GM12878 (cell line): ENCODE measurements around the gene TEKT4. TPM values are rescaled to one million over a fixed set of nuclear protein-coding genes. Genes with fewer than 3 reads are reported as not detected.

Source experiments
- ATAC-seq: fragments of 200-7000 bp; cut with Tn5 transposase; 3 replicates; pipeline ENCODE4 v1.9.1; 2020; ENCODE audit warnings: mild to moderate bottlenecking, moderate library complexity
- Bru-seq: library from RNA; stranded (reverse); fragments of 400-500 nt; gene quantifications from one replicate; lab custom pipeline; 2021; lab: Mats Ljungman, UMichigan
- BruChase-seq, 2 experiments: library from RNA; stranded (reverse); fragments of 400-500 nt; gene quantifications; one replicate each; lab custom pipeline; 2021; lab: Mats Ljungman, UMichigan
- BruUV-seq: library from RNA; stranded (reverse); fragments of 400-500 nt; replicated peaks from 2 replicates; lab custom pipeline; 2021; lab: Mats Ljungman, UMichigan
- CTCF ChIA-PET: fragments of 300-600 bp; sonication (Branson Sonifier 250); formaldehyde crosslinking; extraction: SDS; loops from one replicate; lab custom pipeline; 2021; ENCODE audit warnings: inconsistent platforms; lab: Yijun Ruan, JAX
- POLR2A ChIA-PET: fragments of 350-600 bp; formaldehyde crosslinking; extraction: SDS; loops from one replicate; lab custom pipeline; 2021; ENCODE audit warnings: inconsistent platforms; lab: Charles Lee
- RAD21 ChIA-PET: fragments of 300-600 bp; sonication (Branson Sonifier 250); formaldehyde crosslinking; loops from one replicate; lab custom pipeline; 2023; ENCODE audit warnings: antibody characterized with exemption; ENCODE audit not compliant: unreplicated experiment; lab: Charles Lee
- SMC1A ChIA-PET: fragments of 300-600 bp; sonication (Branson Sonifier 250); formaldehyde crosslinking; loops from one replicate; lab custom pipeline; 2023; ENCODE audit not compliant: unreplicated experiment, uncharacterized antibody; lab: Charles Lee
- DNase-seq: peaks from one replicate; pipeline ENCODE4 v3.0.0-alpha.2; 2011; ENCODE audit warnings: low read depth, low spot score
- FAIRE-seq: peaks from 3 replicates; lab custom pipeline; 2011; peaks lifted over from hg19 to GRCh38; lab: Jason Lieb, UNC
- H2AFZ ChIP-seq: 2 replicates; pipeline ENCODE4 v1.6.0; 2011; ENCODE audit warnings: low read depth, low read length, control low read depth; ENCODE audit not compliant: control insufficient read depth
- H3K27ac ChIP-seq: 2 replicates; pipeline ENCODE4 v1.5.1; 2011; ENCODE audit warnings: control low read depth; ENCODE audit not compliant: control insufficient read depth, insufficient read depth
- H3K27me3 ChIP-seq, 2 experiments: replicated peaks in 1 of 2; 2 replicates each; pipeline versions ENCODE4 v1.6.0 to v1.6.1; 2011; ENCODE audit warnings: low read length in 1 of 2; ENCODE audit not compliant: control insufficient read depth in 2 of 2, insufficient read depth in 2 of 2
- H3K36me3 ChIP-seq, 2 experiments: 2 replicates each; pipeline ENCODE4 v1.5.1; 2011; ENCODE audit warnings: low read length in 1 of 2; ENCODE audit not compliant: control insufficient read depth in 2 of 2, insufficient read depth in 2 of 2
- H3K4me1 ChIP-seq: 2 replicates; pipeline ENCODE4 v1.6.1; 2011; ENCODE audit warnings: mild to moderate bottlenecking, low read length, moderate library complexity, mixed read lengths; ENCODE audit not compliant: control insufficient read depth, insufficient read depth
- H3K4me2 ChIP-seq: 2 replicates; pipeline ENCODE4 v1.6.0; 2011; ENCODE audit warnings: control low read depth; ENCODE audit not compliant: control insufficient read depth, insufficient read depth
- H3K4me3 ChIP-seq: fragments of 200-600 bp; sonication (generic); 2 replicates; pipeline ENCODE4 v1.5.1; 2016
- H3K79me2 ChIP-seq: 2 replicates; pipeline ENCODE4 v1.6.0; 2011; ENCODE audit warnings: low read length; ENCODE audit not compliant: control insufficient read depth, insufficient read depth
- H3K9ac ChIP-seq: 2 replicates; pipeline ENCODE4 v1.8.0; 2011; ENCODE audit warnings: low read length, control low read depth, mixed read lengths; ENCODE audit not compliant: control insufficient read depth, insufficient read depth
- H3K9me3 ChIP-seq: replicated peaks from 3 replicates; pipeline ENCODE4 v1.5.1; 2011; ENCODE audit warnings: mild to moderate bottlenecking, low read length; ENCODE audit not compliant: control insufficient read depth, insufficient read depth
- H4K20me1 ChIP-seq: 2 replicates; pipeline ENCODE4 v1.6.0; 2011; ENCODE audit not compliant: control insufficient read depth, insufficient read depth
- BCLAF1 ChIP-seq: fragments of 450-650 bp; IDR thresholded peaks from 2 replicates; pipeline ENCODE4 v1.6.1; 2017; ENCODE audit warnings: antibody characterized with exemption, mild to moderate bottlenecking, moderate library complexity
- BMI1 ChIP-seq: fragments of 450-650 bp; IDR thresholded peaks from 2 replicates; pipeline ENCODE4 v1.6.1; 2016; ENCODE audit warnings: mild to moderate bottlenecking, moderate library complexity, borderline replicate concordance
- IKZF1 ChIP-seq: fragments of 450-650 bp; conservative IDR thresholded peaks from 2 replicates; pipeline ENCODE4 v1.6.1; 2017; ENCODE audit warnings: antibody characterized with exemption, mild to moderate bottlenecking
- SMAD5 ChIP-seq: IDR thresholded peaks from 2 replicates; pipeline ENCODE4 v1.6.1; 2016; ENCODE audit warnings: antibody characterized with exemption, low read depth
- SUZ12 ChIP-seq: fragments of 200-600 bp; sonication (generic); IDR thresholded peaks from one replicate; pipeline ENCODE4 v1.6.1; 2018; ENCODE audit warnings: antibody characterized with exemption, mild to moderate bottlenecking; ENCODE audit not compliant: unreplicated experiment
- TBL1XR1 ChIP-seq: IDR thresholded peaks from 2 replicates; pipeline ENCODE4 v1.6.1; 2012; ENCODE audit warnings: low read depth, low read length, improper control_type of control experiment
- WGBS: methylation state at CpG from one replicate; pipeline ENCODE4 v1.1.6; 2016; ENCODE audit warnings: low lambda C conversion rate; ENCODE audit not compliant: insufficient replicate concordance, insufficient coverage; ENCODE audit errors: missing lambda C conversion rate; 5-methylcytosine and 5-hydroxymethylcytosine counted together
- in situ Hi-C: fragments of 300-500 bp; cut with MboI; formaldehyde crosslinking; loops from 9 replicates; pipeline ENCODE4 v1.14.3; 2018; ENCODE audit warnings: mixed read lengths
- intact Hi-C: fragments of 100-400 bp; cut with micrococcal nuclease; formaldehyde crosslinking; loops from one replicate; pipeline ENCODE4 v1.14.2; 2022; ENCODE audit not compliant: unreplicated experiment
- long read RNA-seq, 2 experiments: library from polyadenylated mRNA; unstranded; transcript quantifications; one replicate each; pipeline ENCODE4 v2.0.0, GENCODE V29; 2019 to 2020
- polyA minus RNA-seq, 3 experiments: library from RNA; depleted of rRNA, polyadenylated mRNA; stranded (reverse); fragments of >200 nt; gene quantifications; 2 replicates each; pipeline ENCODE4 v1.2.3, GENCODE V29; 2011
- polyA plus RNA-seq, 11 experiments: library from polyadenylated mRNA; depleted of rRNA in 4 of 11; unstranded in 6 of 11; stranded (reverse) in 5 of 11; fragments of >200 nt; fragmentation: Nextera tagmentation in 4 of 11; fragmentation: Illumina TruSeq in 1 of 11; extraction: Ambion mirVana in 4 of 11; extraction: Trizol in 1 of 11; gene quantifications; 1 replicate in 1 of 11; 2 replicates in 10 of 11; pipeline versions ENCODE4 v1.2.1 to v1.2.3, GENCODE V29; 2011 to 2016; ENCODE audit warnings: inconsistent platforms in 2 of 11, missing spikeins in 2 of 11, low read depth in 1 of 11
- total RNA-seq, 4 experiments: library from RNA; depleted of rRNA in 3 of 4; stranded (reverse); fragments of >200 nt in 3 of 4; fragmentation: Illumina TruSeq in 1 of 4; extraction: Trizol in 1 of 4; gene quantifications; 2 replicates each; pipeline versions ENCODE4 v1.2.1 to v1.2.3, GENCODE V29; 2013 to 2021

Gene TEKT4
- total RNA-seq (2013; cell fraction: nucleolus; rRNA removed), result 0.17 and 0.22 TPM in 2 replicates
- total RNA-seq (2014; rRNA removed) (0.06 TPM in 1 of 2 replicates, not detected in the other), total RNA-seq (2014; rRNA removed; fragmentation: Illumina TruSeq; extraction: Trizol) (not detected in 2 replicates), total RNA-seq (2021) (0.13 TPM in 1 of 2 replicates, not detected in the other), polyA plus RNA-seq (2011; rRNA removed) (0.81 and 2.7 TPM in 2 replicates), polyA plus RNA-seq (2014; fragmentation: Illumina TruSeq; extraction: Trizol) (not detected in 2 replicates), polyA plus RNA-seq (2014; fragmentation: Nextera tagmentation; extraction: Ambion mirVana) (under 1 TPM in 1 of 2 experiments, not detected in 1; 0.09 TPM), polyA plus RNA-seq (2014; rRNA removed) (0.15 TPM in 1 of 2 replicates, not detected in the other), polyA plus RNA-seq (2016; fragmentation: Nextera tagmentation; extraction: Ambion mirVana) (under 1 TPM; 0.48 to 0.63 TPM), polyA minus RNA-seq (2011; rRNA and poly(A)+ RNA removed) (2.5 and 3.0 TPM in 2 replicates), Bru-seq, nascent RNA (percentile 33 among the genes with signal in this experiment), BruChase-seq, experiment 1, labeled RNA remaining after a 6-hour chase (percentile 39 among the genes with signal in this experiment), BruChase-seq, experiment 2, labeled RNA remaining after a 2-hour chase (percentile 17 among the genes with signal in this experiment)
- polyA plus RNA-seq (2011; ENCODE audit: low read depth), result not detected
- 4.3 and 5.5 TPM in 2 replicates for polyA plus RNA-seq (2011; cell fraction: cytosol; rRNA removed)
- polyA plus RNA-seq (2011; cell fraction: nucleus; rRNA removed), result 5.2 and 6.0 TPM in 2 replicates
- 0.16 and 0.22 TPM in 2 replicates for polyA plus RNA-seq (2012)
- polyA minus RNA-seq (2011; cell fraction: cytosol; rRNA and poly(A)+ RNA removed), result 2.3 and 3.3 TPM in 2 replicates
- 1.3 and 1.8 TPM in 2 replicates for polyA minus RNA-seq (2011; cell fraction: nucleus; rRNA and poly(A)+ RNA removed)
- long read RNA-seq, experiment 1, partial matches to known transcripts, result 4 of 7 reads
- long read RNA-seq, experiment 1, other reads (novel, unspliced or antisense), result 3 of 7 reads
- long read RNA-seq, experiment 2, partial matches to known transcripts, result 4 of 10 reads
- long read RNA-seq, experiment 2, other reads (novel, unspliced or antisense), result 6 of 10 reads

- ATAC-seq (no peak), FAIRE-seq (no peak), DNase-seq (no peak)
- in situ Hi-C loops (no loop called here), intact Hi-C loops (no loop called here)
- POLR2A ChIA-PET, result no interaction called here
- Histone ChIP-seq H3K27ac (no peak within 1 kb of the TSS), H3K4me3 (no peak within 1 kb of the TSS), H3K9me3 (no peaks in the 10 kb centered on the region), H2AFZ (no peak within 1 kb of the TSS), H3K9ac (no peak within 1 kb of the TSS), H3K4me2 (no peak within 1 kb of the TSS), H3K27me3 (no peaks in the 10 kb centered on the region), H3K79me2 (no peaks in the 10 kb centered on the region), H3K36me3 (no peaks in the 10 kb centered on the region), H4K20me1 (no peaks in the 10 kb centered on the region), H3K4me1 (no peaks in the 10 kb centered on the region)
- WGBS, result 58% methylated on average over 59 of the region's 59 CpGs
- no TSS peak for BruUV-seq
- RAD21 ChIA-PET, result no interaction called here
- CTCF ChIA-PET, result interaction anchor here (1.0 kb wide), 1 partner anchor 16 kb away, joined by 3 read pairs; no protein-coding TSS in a partner anchor
- TF ChIP-seq BCLAF1 (no peak), BMI1 (no peak), SUZ12 (no peak), TBL1XR1 (no peak), IKZF1 (no peak), SMAD5 (no peak)
- SMC1A ChIA-PET, result interaction anchor here (0.7 kb wide), 1 partner anchor 86 kb away, joined by 4 read pairs; no protein-coding TSS in a partner anchor
Observed at GRCh38 chr2:94871226-94872087, at the start of gene TEKT4. TEKT4 (plus strand) TSS chr2:94871430; CDS start chr2:94871580, 150 bp downstream.
